HG03064 (cell line): ENCODE data around the gene SUN1.
"Not testable (repeated sequence)": the region's sequence is repeated elsewhere in the genome, so short reads cannot be mapped to it uniquely, and the experiment has no call there.

Source experiments
- ATAC-seq: cut with Tn5 transposase; IDR thresholded peaks from one replicate; pipeline ENCODE4 v1.9.1; 2021; ENCODE audit warnings: low read depth; ENCODE audit not compliant: unreplicated experiment

SUN1 gene, protein sequence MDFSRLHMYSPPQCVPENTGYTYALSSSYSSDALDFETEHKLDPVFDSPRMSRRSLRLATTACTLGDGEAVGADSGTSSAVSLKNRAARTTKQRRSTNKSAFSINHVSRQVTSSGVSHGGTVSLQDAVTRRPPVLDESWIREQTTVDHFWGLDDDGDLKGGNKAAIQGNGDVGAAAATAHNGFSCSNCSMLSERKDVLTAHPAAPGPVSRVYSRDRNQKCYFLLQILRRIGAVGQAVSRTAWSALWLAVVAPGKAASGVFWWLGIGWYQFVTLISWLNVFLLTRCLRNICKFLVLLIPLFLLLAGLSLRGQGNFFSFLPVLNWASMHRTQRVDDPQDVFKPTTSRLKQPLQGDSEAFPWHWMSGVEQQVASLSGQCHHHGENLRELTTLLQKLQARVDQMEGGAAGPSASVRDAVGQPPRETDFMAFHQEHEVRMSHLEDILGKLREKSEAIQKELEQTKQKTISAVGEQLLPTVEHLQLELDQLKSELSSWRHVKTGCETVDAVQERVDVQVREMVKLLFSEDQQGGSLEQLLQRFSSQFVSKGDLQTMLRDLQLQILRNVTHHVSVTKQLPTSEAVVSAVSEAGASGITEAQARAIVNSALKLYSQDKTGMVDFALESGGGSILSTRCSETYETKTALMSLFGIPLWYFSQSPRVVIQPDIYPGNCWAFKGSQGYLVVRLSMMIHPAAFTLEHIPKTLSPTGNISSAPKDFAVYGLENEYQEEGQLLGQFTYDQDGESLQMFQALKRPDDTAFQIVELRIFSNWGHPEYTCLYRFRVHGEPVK

DNA sequence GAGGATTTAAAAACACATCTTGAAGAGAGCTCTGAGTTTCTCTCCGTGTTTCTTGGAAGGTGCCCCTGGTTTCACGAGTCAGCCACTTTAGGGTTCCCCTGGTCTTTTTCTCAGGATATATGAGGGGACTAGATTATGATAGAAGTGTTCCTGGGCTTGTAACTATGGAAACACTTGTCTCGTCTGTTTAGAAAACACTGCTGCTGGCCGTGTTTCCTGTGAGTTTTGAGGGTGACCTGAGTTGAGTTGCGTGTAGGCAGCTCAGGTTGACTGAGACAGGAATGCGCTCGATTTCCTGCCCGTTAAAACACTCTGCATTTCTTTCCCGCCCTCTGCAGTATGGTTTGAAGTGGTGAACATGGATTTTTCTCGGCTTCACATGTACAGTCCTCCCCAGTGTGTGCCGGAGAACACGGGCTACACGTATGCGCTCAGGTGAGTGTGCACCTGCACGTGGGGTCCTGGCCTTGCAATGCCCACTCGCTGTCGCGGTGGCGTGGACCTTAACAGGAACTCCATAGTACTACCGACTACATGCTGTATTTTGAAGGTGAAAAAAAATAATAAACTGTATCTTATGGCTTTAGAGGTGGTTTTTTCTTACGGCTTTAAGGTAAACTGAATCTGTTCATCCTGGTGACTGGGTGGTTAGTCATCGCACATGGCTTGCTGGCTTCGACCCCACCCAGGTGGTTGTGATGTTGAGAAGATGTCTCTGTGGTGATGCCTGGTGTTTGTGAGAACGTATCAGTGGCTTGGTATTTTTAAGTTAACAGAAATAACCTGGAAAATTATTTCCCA, at the start of gene SUN1:
TSS of gene SUN1 (plus strand) at position 310 of the 801 bp plus-strand sequence. CDS start at position 359, 49 bp downstream.
- peak; percentile 29 for ATAC-seq

GRCh38 chr7:782718-783449, 49.4 kb upstream of the SUN1 start:
- ATAC-seq: no peak

DNA sequence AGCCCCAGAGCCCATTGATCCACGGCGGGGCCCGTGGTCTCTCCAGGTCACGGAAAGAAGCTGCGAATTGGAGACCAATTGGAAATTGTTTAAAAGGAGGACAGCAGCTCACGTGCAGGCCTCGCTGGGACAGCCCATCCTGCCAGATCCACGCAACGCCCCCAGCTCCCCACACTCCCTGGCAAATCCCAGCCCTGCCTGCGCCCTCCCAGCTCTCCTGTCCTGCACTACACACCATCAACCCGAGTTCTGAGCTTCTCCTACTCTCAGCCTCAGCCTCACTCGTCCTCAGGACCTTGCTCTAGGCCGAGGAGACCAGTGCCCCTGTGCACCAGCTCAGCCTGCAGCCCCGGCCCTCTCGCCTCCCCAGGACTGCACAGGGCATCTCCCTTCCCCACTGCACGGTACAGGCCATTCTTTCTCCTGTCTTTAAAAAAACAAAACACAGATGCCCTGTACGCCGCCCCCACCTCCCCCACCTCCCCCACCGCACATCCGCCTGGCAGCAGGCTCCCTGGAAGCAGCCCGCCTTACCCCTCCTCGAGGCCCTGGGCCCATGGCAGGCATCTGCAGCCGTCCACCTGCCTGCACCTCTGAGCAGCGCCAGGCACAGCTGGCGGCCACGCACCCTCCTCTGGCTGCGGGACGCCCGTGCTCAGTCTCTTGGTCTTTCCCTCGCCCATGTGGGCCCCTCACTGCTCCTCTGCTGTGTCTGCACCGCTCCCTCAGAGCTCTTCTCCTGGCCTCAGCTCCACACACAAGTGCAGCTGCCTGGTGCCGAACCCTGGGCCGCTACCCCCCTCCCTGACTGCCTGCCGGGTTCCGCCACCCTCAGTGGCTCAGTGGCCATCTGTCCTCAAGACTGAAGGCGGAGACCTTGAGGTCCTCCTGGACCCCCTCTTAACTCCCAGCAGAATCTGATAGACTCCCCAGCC, 48.5 kb upstream of the SUN1 start:
- no peak for ATAC-seq

GRCh38 chr7:784971-785370, 47.3 kb upstream of the SUN1 start:
- no peak for ATAC-seq

GRCh38 chr7:785416-785815, 46.9 kb upstream of the SUN1 start:
- ATAC-seq: no peak

DNA sequence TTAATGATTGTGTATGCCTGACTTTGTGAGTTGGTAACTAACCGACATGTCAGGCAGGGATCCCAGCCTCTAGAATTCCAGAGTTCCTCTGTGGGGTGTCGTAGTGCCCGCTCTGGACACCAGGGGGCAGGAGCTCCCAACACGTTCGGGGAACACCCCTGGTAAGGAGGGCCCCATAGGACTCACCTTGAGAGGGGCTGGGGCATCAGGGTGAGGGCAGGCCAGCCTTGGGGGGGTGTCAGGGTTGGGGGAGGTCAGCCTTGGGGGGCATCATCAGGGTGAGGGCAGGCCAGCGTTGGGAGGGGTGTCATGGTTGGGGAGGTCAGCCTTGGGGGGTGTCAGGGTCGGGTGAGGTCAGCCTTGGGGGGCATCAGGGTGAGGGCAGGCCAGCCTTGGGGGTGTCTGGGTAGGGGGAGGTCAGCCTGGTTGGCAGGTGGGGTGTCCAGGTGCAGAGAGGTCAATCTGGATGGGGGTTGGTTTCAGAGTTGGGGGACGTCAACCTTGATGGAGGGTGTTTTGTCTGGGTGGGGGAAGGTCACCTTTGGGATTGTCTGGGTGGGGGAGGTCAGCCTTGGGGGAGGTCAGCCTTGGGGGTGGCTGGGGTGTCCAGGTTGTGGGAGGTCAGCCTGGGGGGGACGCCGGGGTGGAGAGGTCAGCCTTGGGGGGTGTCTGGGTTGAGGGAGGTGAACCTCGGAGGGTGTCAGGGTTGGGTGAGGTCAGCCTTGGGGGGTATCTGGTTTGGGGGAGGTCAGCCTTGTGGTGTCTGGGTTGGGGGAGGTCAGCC, 45.6 kb upstream of the SUN1 start:
- no peak for ATAC-seq

GRCh38 chr7:787332-788240, 44.7 kb upstream of the SUN1 start:
- ATAC-seq: no peak

DNA sequence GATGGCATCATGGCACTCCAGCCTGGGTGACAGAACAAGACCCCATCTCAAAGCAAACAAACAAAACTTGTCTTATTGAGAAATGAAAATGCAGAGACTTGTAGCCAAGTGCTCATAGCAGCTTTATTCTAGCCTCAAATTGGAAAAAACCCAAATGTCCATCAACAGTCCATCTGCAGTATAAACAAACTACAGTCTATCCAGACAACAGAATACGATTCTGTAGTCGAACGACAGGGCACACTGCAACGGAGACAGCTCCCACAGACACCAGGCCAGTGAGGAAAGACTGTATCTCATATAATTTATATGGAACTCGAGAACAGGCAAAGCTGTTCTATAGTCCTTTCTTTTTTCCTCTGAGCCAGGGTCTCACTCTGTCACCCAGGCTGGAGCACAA, 40.8 kb upstream of the SUN1 start:
- ATAC-seq: no peak

DNA sequence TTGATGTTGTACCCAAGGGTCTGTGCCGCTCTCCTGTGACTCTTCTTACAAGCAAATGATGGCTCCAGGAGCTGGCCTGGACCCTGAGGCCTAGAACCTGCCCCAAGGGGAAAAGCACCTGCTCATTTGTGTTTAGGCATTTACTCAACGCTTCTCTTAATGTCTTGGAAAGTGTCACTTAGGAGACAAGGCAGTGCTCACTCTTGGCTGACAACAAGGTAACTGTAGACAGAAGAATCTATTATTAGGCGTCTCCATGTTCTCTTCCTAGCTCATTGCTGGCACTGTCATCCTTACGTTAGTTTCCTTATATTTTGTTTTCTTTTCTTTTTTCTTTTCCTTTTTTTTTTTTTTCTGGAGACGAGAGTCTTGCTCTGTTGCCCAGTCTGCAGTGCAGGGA, 38.1 kb upstream of the SUN1 start:
- no peak for ATAC-seq

DNA sequence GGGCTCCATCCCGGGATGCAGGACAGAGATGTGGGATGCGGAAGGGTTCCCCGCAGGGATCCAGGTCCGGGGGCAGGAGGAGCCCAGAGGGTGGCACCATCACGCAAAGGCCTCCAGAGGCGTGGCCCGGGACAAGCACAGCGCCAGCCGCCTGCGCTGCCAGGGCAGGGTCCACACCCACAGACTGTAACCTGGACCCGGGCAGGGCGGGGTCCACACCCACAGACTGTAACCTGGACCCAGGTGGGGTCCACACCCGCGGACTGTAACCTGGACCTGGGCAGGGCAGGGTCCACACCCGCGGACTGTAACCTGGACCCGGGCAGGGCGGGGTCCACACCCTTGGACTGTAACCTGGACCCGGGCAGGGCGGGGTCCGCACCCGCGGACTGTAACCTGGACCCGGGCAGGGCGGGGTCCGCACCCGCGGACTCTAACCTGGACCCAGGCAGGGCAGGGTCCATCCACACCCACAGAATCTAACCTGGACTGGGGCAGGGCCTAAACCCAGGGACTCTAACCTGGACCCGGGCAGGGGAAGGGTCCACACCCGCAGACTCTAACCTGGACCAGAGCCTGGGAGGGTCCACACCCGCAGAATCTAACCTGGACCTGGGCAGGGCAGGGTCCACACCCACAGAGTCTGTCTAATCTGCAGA, 37.5 kb upstream of the SUN1 start:
- ATAC-seq: no peak

- ATAC-seq: not testable (repeated sequence)
Observed at GRCh38 chr7:796434-797169, 35.7 kb upstream of the SUN1 start.

DNA sequence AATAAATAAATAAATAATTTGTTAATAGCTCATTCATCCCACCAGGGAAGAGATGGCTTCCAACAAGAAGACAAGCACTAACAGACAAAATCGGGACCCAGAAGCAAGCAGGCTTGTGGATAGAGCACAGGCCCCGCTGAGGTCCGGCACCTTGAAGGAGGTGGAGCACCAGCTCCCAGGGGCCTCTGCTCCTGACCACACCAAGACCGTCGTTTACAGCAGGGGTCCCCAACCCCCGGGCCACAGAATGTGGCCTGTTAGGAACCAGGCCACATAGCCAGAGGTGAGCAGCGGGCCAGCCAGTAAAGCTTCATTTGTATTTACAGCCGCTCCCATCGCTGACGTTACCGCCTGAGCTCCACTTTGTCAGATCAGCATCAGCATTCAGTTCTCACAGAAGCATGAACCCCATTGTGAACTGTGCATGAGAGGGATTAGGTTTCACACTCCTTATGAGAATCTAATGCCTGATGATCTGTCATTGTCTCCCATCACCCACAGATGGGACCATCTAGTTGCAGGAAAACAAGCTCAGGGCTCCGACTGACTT, 33.3 kb upstream of the SUN1 start:
- no peak for ATAC-seq

DNA sequence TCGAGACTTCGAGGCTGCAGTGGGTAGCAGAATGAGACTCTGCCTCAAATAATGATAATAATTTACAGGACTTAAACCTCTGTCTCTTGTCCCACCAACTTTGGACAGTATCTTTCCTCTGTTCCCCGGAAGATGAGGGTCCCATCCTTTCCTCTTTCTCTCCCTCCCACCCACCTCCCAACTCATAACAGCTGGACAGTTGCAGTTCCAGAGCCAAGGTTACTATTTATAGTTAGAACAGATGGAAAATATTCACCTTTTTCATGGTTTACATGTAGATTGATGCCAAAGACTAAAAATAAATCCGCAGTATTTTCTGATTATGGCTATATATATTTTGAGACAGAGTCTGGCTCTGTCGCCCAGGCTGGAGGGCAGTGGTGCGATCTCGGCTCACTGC, 31.6 kb upstream of the SUN1 start:
- ATAC-seq: no peak

GRCh38 chr7:801351-801750, 30.9 kb upstream of the SUN1 start:
- ATAC-seq: not testable (repeated sequence)

DNA sequence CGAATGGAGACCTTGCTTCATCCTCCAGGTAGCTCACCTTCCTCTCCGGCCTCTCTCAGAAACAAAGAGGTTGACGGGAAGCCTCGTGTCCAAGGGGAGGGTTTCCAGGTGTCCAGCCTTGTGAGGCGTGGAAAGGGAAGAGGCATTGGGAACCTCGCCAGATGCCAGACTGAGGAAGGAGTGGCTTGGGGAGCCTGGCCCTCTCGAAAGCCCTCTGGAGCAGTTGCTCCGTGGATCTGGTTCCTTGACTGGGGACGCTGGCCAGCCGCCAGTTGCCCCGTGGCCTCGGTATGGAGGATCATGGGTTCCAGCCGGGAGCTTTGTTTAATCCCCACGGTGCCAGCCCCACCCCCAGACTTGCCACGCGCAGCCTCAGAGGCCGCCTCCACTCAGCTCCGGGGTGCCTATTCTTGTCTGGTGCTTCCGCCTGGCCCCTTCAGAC, 30.3 kb upstream of the SUN1 start:
- ATAC-seq: no peak
